ENCODE measurements around the gene LRIG1.

LRIG1 gene

DNA sequence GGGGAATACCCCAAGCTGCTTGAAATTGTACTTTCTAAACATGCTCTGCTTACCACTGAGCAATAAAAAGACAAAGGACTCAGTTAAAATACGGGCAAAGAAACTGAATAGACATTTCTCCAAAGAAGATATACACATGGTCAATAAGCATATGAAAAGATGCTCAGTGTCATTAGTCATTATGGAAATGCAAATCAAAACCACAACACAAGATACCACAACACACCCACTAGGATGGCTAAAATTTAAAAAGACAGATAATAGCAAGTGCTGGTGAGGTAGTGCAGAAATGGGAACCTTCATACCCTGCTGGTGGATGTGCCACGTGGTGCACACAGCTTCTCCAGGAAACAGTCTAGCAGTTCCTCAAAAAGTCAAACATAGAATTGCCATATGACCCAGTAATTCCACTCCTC lies 21.3 kb downstream of the LRIG1 start:
- H4K20me1 ChIP-seq (ENCODE audit: insufficient read depth, low read length): no peaks in the 10 kb centered on the region
- no peak for ATAC-seq (ENCODE audit: insufficient read depth, low read depth)
- no peak for DNase-seq
- H3K9me3 ChIP-seq (ENCODE audit: insufficient read depth, low read length, severe bottlenecking): no peaks in the 10 kb centered on the region
- no peak overlapping the region for H3K4me3 ChIP-seq (ENCODE audit: low read depth in 1 of 2, low read length in 2 of 2)
- H3K79me2 ChIP-seq (ENCODE audit: insufficient read depth, low read length): peaks cover 32% of the 10 kb centered on the region
- H3K4me1 ChIP-seq (ENCODE audit: insufficient read depth, low read length): peaks cover 32% of the 10 kb centered on the region
- H3K27ac ChIP-seq (ENCODE audit: low read length): no peak overlapping the region
- H3K27me3 ChIP-seq (ENCODE audit: insufficient read depth, low read length, poor library complexity): no peaks in the 10 kb centered on the region
- no peak overlapping the region for H3K9ac ChIP-seq (ENCODE audit: low read depth, low read length)
- H3K4me2 ChIP-seq (ENCODE audit: insufficient read depth, low read length): no peak overlapping the region
- H2AFZ ChIP-seq (ENCODE audit: low read depth, low read length): no peak overlapping the region
- TF ChIP-seq, protein P1, sequence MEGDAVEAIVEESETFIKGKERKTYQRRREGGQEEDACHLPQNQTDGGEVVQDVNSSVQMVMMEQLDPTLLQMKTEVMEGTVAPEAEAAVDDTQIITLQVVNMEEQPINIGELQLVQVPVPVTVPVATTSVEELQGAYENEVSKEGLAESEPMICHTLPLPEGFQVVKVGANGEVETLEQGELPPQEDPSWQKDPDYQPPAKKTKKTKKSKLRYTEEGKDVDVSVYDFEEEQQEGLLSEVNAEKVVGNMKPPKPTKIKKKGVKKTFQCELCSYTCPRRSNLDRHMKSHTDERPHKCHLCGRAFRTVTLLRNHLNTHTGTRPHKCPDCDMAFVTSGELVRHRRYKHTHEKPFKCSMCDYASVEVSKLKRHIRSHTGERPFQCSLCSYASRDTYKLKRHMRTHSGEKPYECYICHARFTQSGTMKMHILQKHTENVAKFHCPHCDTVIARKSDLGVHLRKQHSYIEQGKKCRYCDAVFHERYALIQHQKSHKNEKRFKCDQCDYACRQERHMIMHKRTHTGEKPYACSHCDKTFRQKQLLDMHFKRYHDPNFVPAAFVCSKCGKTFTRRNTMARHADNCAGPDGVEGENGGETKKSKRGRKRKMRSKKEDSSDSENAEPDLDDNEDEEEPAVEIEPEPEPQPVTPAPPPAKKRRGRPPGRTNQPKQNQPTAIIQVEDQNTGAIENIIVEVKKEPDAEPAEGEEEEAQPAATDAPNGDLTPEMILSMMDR (IDR thresholded peaks at IDR 0.05; ENCODE audit: borderline replicate concordance, extremely low read depth, low read length, poor library complexity, severe bottlenecking): no peak
- no peak for TF ChIP-seq EZH2 (IDR thresholded peaks at IDR 0.05; ENCODE audit: borderline replicate concordance, low read depth, low read length, severe bottlenecking)
- H3K36me3 ChIP-seq (ENCODE audit: insufficient read depth, low read length): no peaks in the 10 kb centered on the region

DNA sequence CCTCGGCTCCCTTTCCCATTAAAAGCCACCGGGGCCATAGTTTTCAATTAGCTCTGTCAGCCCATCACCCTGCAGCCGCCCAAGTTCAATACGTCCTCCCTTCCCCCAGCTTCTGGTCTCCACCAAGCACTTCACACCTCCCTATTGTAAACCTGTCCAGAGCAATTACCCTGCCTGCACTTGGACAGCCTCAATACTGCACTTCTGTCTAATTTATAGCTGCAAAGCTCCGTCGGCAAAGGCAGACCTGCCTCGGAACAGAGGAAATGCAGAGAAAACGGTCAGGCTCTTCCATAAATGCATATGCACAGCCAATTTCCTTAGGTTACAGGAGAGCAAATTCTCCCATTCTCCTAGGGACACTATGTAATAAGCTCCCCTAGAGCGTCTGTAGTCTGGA lies 21.9 kb downstream of the LRIG1 start:
- H3K36me3 ChIP-seq (ENCODE audit: insufficient read depth, low read length): no peaks in the 10 kb centered on the region
- no peaks in the 10 kb centered on the region for H3K27me3 ChIP-seq (ENCODE audit: insufficient read depth, low read length, poor library complexity)
- H4K20me1 ChIP-seq (ENCODE audit: insufficient read depth, low read length): no peaks in the 10 kb centered on the region
- H3K4me3 ChIP-seq (ENCODE audit: low read depth in 1 of 2, low read length in 2 of 2): no peak overlapping the region
- TF ChIP-seq, protein P1 (IDR thresholded peaks at IDR 0.05; ENCODE audit: borderline replicate concordance, extremely low read depth, low read length, poor library complexity, severe bottlenecking): no peak
- TF ChIP-seq EZH2 (IDR thresholded peaks at IDR 0.05; ENCODE audit: borderline replicate concordance, low read depth, low read length, severe bottlenecking): no peak
- ATAC-seq (ENCODE audit: insufficient read depth, low read depth) (no peak), DNase-seq (no peak)
- peaks cover 27% of the 10 kb centered on the region for H3K79me2 ChIP-seq (ENCODE audit: insufficient read depth, low read length)
- no peak overlapping the region for H3K9ac ChIP-seq (ENCODE audit: low read depth, low read length)
- no peak overlapping the region for H2AFZ ChIP-seq (ENCODE audit: low read depth, low read length)
- H3K4me2 ChIP-seq (ENCODE audit: insufficient read depth, low read length): no peak overlapping the region
- H3K4me1 ChIP-seq (ENCODE audit: insufficient read depth, low read length): peaks cover 33% of the 10 kb centered on the region
- H3K9me3 ChIP-seq (ENCODE audit: insufficient read depth, low read length, severe bottlenecking): no peaks in the 10 kb centered on the region
- no peak overlapping the region for H3K27ac ChIP-seq (ENCODE audit: low read length)

DNA sequence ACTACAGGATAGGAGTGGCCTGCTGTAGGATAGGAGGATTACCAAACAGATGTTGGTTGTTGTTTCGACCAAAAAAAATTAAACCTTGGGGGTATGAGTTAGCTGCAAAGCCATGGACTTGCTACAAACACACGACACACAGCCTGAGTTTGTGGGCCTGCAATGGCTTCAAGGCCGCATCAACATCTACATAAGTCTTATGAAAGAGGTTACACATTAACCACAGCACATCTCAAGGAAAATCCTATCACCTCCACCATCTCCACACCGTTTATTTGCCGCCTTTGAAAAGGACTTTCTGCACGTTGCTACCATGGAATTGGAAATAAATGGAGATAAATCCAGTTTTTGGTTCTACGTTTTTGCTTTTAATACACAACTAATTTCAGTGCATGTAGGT lies 23.0 kb downstream of the LRIG1 start:
- TF ChIP-seq, protein P1 (IDR thresholded peaks at IDR 0.05; ENCODE audit: borderline replicate concordance, extremely low read depth, low read length, poor library complexity, severe bottlenecking): no peak
- no peak for TF ChIP-seq EZH2 (IDR thresholded peaks at IDR 0.05; ENCODE audit: borderline replicate concordance, low read depth, low read length, severe bottlenecking)
- Histone ChIP-seq H3K27me3 (ENCODE audit: insufficient read depth, low read length, poor library complexity) (no peaks in the 10 kb centered on the region), H3K9me3 (ENCODE audit: insufficient read depth, low read length, severe bottlenecking) (no peaks in the 10 kb centered on the region), H3K27ac (ENCODE audit: low read length) (no peak overlapping the region), H3K36me3 (ENCODE audit: insufficient read depth, low read length) (no peaks in the 10 kb centered on the region), H3K4me1 (ENCODE audit: insufficient read depth, low read length) (peaks cover 32% of the 10 kb centered on the region), H3K9ac (ENCODE audit: low read depth, low read length) (no peak overlapping the region), H4K20me1 (ENCODE audit: insufficient read depth, low read length) (no peaks in the 10 kb centered on the region), H2AFZ (ENCODE audit: low read depth, low read length) (no peak overlapping the region), H3K4me2 (ENCODE audit: insufficient read depth, low read length) (no peak overlapping the region), H3K4me3 (ENCODE audit: low read depth in 1 of 2, low read length in 2 of 2) (no peak overlapping the region), H3K79me2 (ENCODE audit: insufficient read depth, low read length) (peaks cover 23% of the 10 kb centered on the region)
- no peak for ATAC-seq (ENCODE audit: insufficient read depth, low read depth)
- no peak for DNase-seq

DNA sequence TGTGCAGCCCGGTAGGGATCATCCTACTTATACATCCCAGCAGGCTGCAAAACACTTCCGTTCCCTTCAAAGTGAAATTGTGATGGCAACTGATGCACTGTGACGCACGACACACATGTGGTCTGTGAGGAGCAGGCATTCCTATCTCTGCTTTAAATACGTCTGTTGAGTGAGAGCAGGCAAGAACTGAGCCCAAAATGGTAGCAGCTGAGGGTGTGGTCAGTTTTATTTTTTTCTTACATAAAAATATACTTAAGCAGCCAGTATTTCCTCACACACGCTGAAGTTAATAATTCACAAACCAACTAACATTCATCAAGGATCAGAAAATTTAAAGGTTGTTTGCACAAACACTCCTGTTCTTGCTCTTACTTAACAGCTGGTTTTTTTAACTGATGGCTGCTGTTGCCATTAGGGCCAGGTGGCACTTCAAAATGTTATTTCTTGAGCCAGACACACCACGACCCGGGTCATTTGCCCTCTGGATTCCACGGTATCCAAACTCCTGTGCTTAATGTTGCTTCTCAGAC lies 23.9 kb downstream of the LRIG1 start:
- H3K9me3 ChIP-seq (ENCODE audit: insufficient read depth, low read length, severe bottlenecking): no peaks in the 10 kb centered on the region
- no peak for DNase-seq
- no peak for ATAC-seq (ENCODE audit: insufficient read depth, low read depth)
- no peak for TF ChIP-seq EZH2 (IDR thresholded peaks at IDR 0.05; ENCODE audit: borderline replicate concordance, low read depth, low read length, severe bottlenecking)
- H3K27ac ChIP-seq (ENCODE audit: low read length): no peak overlapping the region
- H3K4me1 ChIP-seq (ENCODE audit: insufficient read depth, low read length): peaks cover 32% of the 10 kb centered on the region
- no peak overlapping the region for H3K4me2 ChIP-seq (ENCODE audit: insufficient read depth, low read length)
- H2AFZ ChIP-seq (ENCODE audit: low read depth, low read length): no peak overlapping the region
- no peak overlapping the region for H3K4me3 ChIP-seq (ENCODE audit: low read depth in 1 of 2, low read length in 2 of 2)
- H3K79me2 ChIP-seq (ENCODE audit: insufficient read depth, low read length): peaks cover 18% of the 10 kb centered on the region
- H3K9ac ChIP-seq (ENCODE audit: low read depth, low read length): no peak overlapping the region
- no peaks in the 10 kb centered on the region for H3K36me3 ChIP-seq (ENCODE audit: insufficient read depth, low read length)
- no peaks in the 10 kb centered on the region for H3K27me3 ChIP-seq (ENCODE audit: insufficient read depth, low read length, poor library complexity)
- no peaks in the 10 kb centered on the region for H4K20me1 ChIP-seq (ENCODE audit: insufficient read depth, low read length)
